ENCODE results near the gene ACTMAP.

- TF ChIP-seq CTCF (IDR thresholded peaks at IDR 0.05; ENCODE audit: control extremely low read depth in 1 of 3, insufficient read depth in 1 of 3, low read depth in 1 of 3, low read length in 3 of 3): no peak
- no peak for TF ChIP-seq GABPA (IDR thresholded peaks at IDR 0.05; ENCODE audit: borderline replicate concordance, insufficient read depth, low read length)
- TF ChIP-seq MAX (IDR thresholded peaks at IDR 0.05): no peak
- no peak for TF ChIP-seq ZNF274 (IDR thresholded peaks at IDR 0.05; ENCODE audit: borderline replicate concordance, extremely low read depth, low read length)
- no peak for TF ChIP-seq RAD21 (IDR thresholded peaks at IDR 0.05 in 1 of 2, conservative IDR thresholded peaks at IDR 0.05 in 1 of 2; ENCODE audit: low read depth in 2 of 2, low read length in 2 of 2)
- no peak for TF ChIP-seq CREB1 (IDR thresholded peaks at IDR 0.05)
- TF ChIP-seq EP300 (IDR thresholded peaks at IDR 0.05; ENCODE audit: borderline replicate concordance in 1 of 2, low read depth in 2 of 2, low read length in 2 of 2): no peak
Observed at GRCh38 chr19:40695881-40696280, 54.4 kb downstream of the ACTMAP start.

Data from H1 (cell line).